A549 (cell line): Measurements from ENCODE around the gene SIK3.

Experiments used
- BHLHE40 ChIP-seq: IDR thresholded peaks from 2 replicates; pipeline ENCODE4 v1.6.1; 2012; ENCODE audit warnings: low read depth, low read length, inconsistent platforms
- CEBPB ChIP-seq, 2 experiments: fragments of >200 bp in 1 of 2; sonication (Bioruptor Twin) in 1 of 2; formaldehyde crosslinking in 1 of 2; IDR thresholded peaks; 2 replicates each; pipeline ENCODE4 v1.6.1; 2012 to 2016
- CHD2 ChIP-seq: fragments of 150-350 bp; IDR thresholded peaks from 2 replicates; pipeline ENCODE4 v1.6.1; 2014; ENCODE audit warnings: low read length; ENCODE audit not compliant: partially characterized antibody
- EP300 ChIP-seq, 2 experiments: fragments of >200 bp; sonication (Bioruptor Twin); formaldehyde crosslinking; IDR thresholded peaks; 2 replicates in 1 of 2; 3 replicates in 1 of 2; pipeline ENCODE4 v1.6.1; 2016 to 2017
- FOSL2 ChIP-seq, 2 experiments: fragments of 450-650 bp in 1 of 2; fragments of >200 bp in 1 of 2; sonication (Bioruptor Twin) in 1 of 2; formaldehyde crosslinking; IDR thresholded peaks; 2 replicates each; pipeline versions ENCODE4 v1.5.0 to v1.6.1; 2016 to 2020; ENCODE audit warnings: mild to moderate bottlenecking in 1 of 2, moderate library complexity in 1 of 2
- KDM5A ChIP-seq: fragments of 200-600 bp; sonication (generic); IDR thresholded peaks from 2 replicates; pipeline ENCODE4 v1.6.1; 2016; ENCODE audit warnings: antibody characterized with exemption, mild to moderate bottlenecking
- MAX ChIP-seq: IDR thresholded peaks from 2 replicates; pipeline ENCODE4 v1.6.1; 2012
- POLR2A ChIP-seq: IDR thresholded peaks from 2 replicates; pipeline ENCODE4 v1.6.1; 2012; ENCODE audit warnings: mild to moderate bottlenecking, low read length
- POLR2AphosphoS2 ChIP-seq: conservative IDR thresholded peaks from 2 replicates; pipeline ENCODE4 v1.6.1; 2012; ENCODE audit warnings: low read length, improper control_type of control experiment, inconsistent platforms
- RAD21 ChIP-seq, 2 experiments: fragments of >200 bp in 1 of 2; sonication (Bioruptor Twin) in 1 of 2; formaldehyde crosslinking in 1 of 2; IDR thresholded peaks in 1 of 2; conservative IDR thresholded peaks in 1 of 2; 2 replicates in 1 of 2; 3 replicates in 1 of 2; pipeline ENCODE4 v1.6.1; 2012 to 2018; ENCODE audit warnings: inconsistent platforms in 1 of 2
- SMC3 ChIP-seq: fragments of >200 bp; sonication (Bioruptor Twin); formaldehyde crosslinking; IDR thresholded peaks from 3 replicates; pipeline ENCODE4 v1.6.1; 2018; ENCODE audit warnings: inconsistent platforms
- TP53 ChIP-seq: fragments of 250-450 bp; sonication (Bioruptor Pico); IDR thresholded peaks from 2 replicates; pipeline ENCODE4 v1.5.0; 2021; ENCODE audit warnings: mild to moderate bottlenecking, moderate library complexity
- TF ChIP-seq, protein P1 (sequence below): fragments of >200 bp; sonication (Bioruptor Twin); formaldehyde crosslinking; IDR thresholded peaks from 3 replicates; pipeline ENCODE4 v1.5.1; 2016
- TF ChIP-seq, protein P2 (sequence below): fragments of 450-650 bp; IDR thresholded peaks from 2 replicates; pipeline ENCODE4 v1.6.1; 2014; ENCODE audit warnings: antibody characterized with exemption

DNA sequence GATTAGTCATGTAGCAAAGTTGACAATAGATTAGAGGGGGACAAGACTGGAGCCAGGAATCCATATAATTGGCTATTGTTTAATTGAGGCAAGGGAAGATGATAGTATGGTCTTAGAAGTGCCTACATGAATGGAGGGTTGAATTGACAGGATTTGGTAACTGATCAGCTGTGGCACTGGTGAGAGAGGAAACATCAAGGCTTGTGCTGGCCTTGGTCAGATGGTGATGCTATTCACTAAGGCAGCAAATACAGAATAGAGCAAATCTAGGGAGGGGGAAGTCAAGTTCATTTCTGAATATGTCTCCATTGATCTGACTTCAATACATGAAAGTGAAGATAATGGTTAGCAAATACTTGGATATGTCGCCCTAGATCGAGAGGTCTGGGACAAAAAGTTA is 206.5 kb downstream of the SIK3 start:
- no peak for TF ChIP-seq CEBPB (IDR thresholded peaks at IDR 0.05)
- no peak for TF ChIP-seq BHLHE40
- no peak for TF ChIP-seq POLR2A
- TF ChIP-seq, protein P1, sequence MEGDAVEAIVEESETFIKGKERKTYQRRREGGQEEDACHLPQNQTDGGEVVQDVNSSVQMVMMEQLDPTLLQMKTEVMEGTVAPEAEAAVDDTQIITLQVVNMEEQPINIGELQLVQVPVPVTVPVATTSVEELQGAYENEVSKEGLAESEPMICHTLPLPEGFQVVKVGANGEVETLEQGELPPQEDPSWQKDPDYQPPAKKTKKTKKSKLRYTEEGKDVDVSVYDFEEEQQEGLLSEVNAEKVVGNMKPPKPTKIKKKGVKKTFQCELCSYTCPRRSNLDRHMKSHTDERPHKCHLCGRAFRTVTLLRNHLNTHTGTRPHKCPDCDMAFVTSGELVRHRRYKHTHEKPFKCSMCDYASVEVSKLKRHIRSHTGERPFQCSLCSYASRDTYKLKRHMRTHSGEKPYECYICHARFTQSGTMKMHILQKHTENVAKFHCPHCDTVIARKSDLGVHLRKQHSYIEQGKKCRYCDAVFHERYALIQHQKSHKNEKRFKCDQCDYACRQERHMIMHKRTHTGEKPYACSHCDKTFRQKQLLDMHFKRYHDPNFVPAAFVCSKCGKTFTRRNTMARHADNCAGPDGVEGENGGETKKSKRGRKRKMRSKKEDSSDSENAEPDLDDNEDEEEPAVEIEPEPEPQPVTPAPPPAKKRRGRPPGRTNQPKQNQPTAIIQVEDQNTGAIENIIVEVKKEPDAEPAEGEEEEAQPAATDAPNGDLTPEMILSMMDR, result no peak
- no peak for TF ChIP-seq RAD21 (conservative IDR thresholded peaks at IDR 0.05 in 1 of 2, IDR thresholded peaks at IDR 0.05 in 1 of 2)
- no peak for TF ChIP-seq TP53 (CRISPR knock-in tag)
- TF ChIP-seq SMC3, result no peak
- TF ChIP-seq MAX, result no peak
- no peak for TF ChIP-seq KDM5A
- TF ChIP-seq EP300 (IDR thresholded peaks at IDR 0.05), result no peak
- TF ChIP-seq POLR2AphosphoS2, result no peak
- TF ChIP-seq CHD2, result no peak
- TF ChIP-seq FOSL2 (IDR thresholded peaks at IDR 0.05), result no peak
- TF ChIP-seq FOSL2 (CRISPR knock-in tag; IDR thresholded peaks at IDR 0.05), result no peak
- TF ChIP-seq, protein P2, sequence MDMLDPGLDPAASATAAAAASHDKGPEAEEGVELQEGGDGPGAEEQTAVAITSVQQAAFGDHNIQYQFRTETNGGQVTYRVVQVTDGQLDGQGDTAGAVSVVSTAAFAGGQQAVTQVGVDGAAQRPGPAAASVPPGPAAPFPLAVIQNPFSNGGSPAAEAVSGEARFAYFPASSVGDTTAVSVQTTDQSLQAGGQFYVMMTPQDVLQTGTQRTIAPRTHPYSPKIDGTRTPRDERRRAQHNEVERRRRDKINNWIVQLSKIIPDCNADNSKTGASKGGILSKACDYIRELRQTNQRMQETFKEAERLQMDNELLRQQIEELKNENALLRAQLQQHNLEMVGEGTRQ, result no peak
